Measurements from ENCODE around the gene MACROD1. TPM values are rescaled to one million over a fixed set of nuclear protein-coding genes. Genes with fewer than 3 reads are reported as not detected.

The MACROD1 gene
- total and polyA plus RNA-seq, 10 donors: 5.1 to 20.3 (median 7.8) TPM

GRCh38 chr11:64095273-64095817 is 70.6 kb downstream of the MACROD1 start:
- no peak for DNase-seq
- peaks cover 0 to 3% (median 0%) of the 10 kb centered on the region in 7 donors for H3K27me3 ChIP-seq (replicated peaks in 1 of 7)
- TF ChIP-seq POLR2A (IDR thresholded peaks at IDR 0.05) (no peak), POLR2AphosphoS5 (IDR thresholded peaks at IDR 0.05) (no peak)
- TF ChIP-seq, protein P1, sequence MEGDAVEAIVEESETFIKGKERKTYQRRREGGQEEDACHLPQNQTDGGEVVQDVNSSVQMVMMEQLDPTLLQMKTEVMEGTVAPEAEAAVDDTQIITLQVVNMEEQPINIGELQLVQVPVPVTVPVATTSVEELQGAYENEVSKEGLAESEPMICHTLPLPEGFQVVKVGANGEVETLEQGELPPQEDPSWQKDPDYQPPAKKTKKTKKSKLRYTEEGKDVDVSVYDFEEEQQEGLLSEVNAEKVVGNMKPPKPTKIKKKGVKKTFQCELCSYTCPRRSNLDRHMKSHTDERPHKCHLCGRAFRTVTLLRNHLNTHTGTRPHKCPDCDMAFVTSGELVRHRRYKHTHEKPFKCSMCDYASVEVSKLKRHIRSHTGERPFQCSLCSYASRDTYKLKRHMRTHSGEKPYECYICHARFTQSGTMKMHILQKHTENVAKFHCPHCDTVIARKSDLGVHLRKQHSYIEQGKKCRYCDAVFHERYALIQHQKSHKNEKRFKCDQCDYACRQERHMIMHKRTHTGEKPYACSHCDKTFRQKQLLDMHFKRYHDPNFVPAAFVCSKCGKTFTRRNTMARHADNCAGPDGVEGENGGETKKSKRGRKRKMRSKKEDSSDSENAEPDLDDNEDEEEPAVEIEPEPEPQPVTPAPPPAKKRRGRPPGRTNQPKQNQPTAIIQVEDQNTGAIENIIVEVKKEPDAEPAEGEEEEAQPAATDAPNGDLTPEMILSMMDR (IDR thresholded peaks at IDR 0.05 in 8 of 11, conservative IDR thresholded peaks at IDR 0.05 in 3 of 11): no peak
- intact Hi-C loops (cut with DNase I; ENCODE audit: low total_unique reads): no loop called here
- H3K27ac ChIP-seq: no peak overlapping the region
- WGBS, 5 donors: 67 to 76% (median 73%) methylated on average over 10 of the region's 10 CpGs
- H3K36me3 ChIP-seq: no peaks in the 10 kb centered on the region
- no peaks in the 10 kb centered on the region for H3K9me3 ChIP-seq
- no peak overlapping the region for H3K4me3 ChIP-seq
- peaks cover 0 to 36% (median 7%) of the 10 kb centered on the region in 6 donors for H3K4me1 ChIP-seq

DNA sequence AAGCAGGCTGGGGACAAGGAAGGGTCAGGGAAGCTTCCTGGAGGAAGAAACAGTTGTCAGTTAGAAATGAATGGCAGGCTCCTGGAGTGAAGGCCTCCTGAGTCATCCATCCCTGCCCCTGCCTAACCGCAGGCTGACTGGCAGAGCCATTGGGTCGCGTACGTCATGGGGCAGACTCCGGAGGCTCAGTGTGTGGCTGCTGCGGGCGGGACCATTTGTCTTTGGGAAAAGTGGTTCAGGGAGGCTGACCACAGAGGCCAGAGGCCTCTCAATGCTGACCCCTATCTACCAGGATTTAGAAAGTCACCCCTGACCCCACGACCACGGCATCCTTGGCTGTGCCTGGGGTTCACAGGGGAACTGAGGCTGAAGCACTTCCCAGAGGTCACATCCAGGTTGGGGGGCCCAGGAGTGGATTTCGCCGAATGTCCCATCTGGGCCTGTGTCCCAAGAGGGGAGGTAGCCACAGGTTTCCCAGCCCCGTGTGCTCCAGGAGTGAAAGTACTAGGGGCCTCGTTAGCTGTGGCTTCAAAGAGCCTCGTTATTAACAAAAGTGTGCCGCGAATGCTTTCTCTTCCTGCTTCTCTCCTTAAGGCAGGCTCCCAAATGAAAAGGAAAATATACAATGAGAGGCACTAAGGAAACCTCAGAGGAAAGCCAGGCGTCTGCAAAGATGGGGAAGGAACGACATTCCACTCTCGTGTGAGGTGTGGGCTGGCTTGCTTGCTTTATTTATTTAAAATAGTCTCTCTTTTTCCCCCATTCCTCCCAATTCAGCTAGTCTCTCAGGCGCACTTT is 71.3 kb downstream of the MACROD1 start:
- Histone ChIP-seq H3K36me3 (no peaks in the 10 kb centered on the region), H3K4me3 (no peak overlapping the region), H3K27ac (no peak overlapping the region), H3K4me1 (peaks cover 0 to 37% (median 7%) of the 10 kb centered on the region in 6 donors), H3K27me3 (replicated peaks in 1 of 7) (peaks cover 0 to 6% (median 0%) of the 10 kb centered on the region in 7 donors), H3K9me3 (no peaks in the 10 kb centered on the region)
- intact Hi-C loops (cut with DNase I; ENCODE audit: low total_unique reads): no loop called here
- 62 to 73% (median 66%) methylated on average over 20 of the region's 20 CpGs for WGBS, 5 donors
- DNase-seq: no peak
- TF ChIP-seq, protein P1 (IDR thresholded peaks at IDR 0.05 in 8 of 11, conservative IDR thresholded peaks at IDR 0.05 in 3 of 11): no peak
- TF ChIP-seq POLR2A (IDR thresholded peaks at IDR 0.05): no peak
- no peak for TF ChIP-seq POLR2AphosphoS5 (IDR thresholded peaks at IDR 0.05)

DNA sequence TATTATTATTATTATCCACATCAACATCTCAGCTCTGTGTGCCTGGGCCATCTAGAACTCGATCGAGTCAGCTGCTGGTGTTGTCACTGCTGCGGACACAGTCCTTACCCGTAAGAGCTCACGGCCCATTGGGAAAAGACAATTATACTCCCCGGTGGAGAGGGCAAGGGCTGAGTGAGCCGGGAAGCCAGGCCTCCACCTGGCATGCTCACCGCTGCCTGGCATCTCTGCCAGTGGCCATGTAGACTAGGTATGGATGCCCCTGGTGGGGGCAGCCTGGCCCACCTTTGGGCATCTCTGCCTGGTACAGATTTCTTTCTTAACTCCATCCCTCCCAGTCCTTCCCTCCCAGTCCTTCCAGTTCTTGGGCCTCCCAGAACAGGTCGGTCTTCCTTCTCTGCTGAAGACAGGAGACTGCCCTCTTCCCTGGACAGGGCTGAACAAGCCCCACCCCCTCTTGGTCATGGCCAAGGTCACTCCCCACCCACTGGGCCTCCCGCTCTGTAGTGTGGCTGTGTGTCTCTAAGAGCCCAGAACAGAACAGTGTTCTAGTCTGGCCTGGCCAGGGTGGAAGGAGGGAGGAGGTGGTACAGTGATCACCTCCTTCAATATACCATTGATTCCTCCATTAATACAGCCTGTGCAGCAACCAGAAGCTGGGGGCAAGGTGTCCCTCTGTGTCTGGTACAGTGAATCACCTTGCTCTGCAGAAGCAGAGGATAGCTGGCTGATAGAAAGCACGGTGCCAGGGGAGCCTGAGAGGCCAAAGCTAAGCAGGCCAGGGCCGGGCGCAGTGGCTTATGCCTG is 72.5 kb downstream of the MACROD1 start:
- TF ChIP-seq POLR2A (IDR thresholded peaks at IDR 0.05): no peak
- TF ChIP-seq, protein P1 (IDR thresholded peaks at IDR 0.05 in 8 of 11, conservative IDR thresholded peaks at IDR 0.05 in 3 of 11): no peak
- TF ChIP-seq POLR2AphosphoS5 (IDR thresholded peaks at IDR 0.05): no peak
- no peak overlapping the region for H3K27ac ChIP-seq
- no peaks in the 10 kb centered on the region for H3K9me3 ChIP-seq
- no peak overlapping the region for H3K4me3 ChIP-seq
- intact Hi-C loops (cut with DNase I; ENCODE audit: low total_unique reads): no loop called here
- no peak for DNase-seq
- peaks cover 0 to 37% (median 7%) of the 10 kb centered on the region in 6 donors for H3K4me1 ChIP-seq
- no peaks in the 10 kb centered on the region for H3K36me3 ChIP-seq
- 81 to 95% (median 90%) methylated on average over 12 to 13 of the region's 13 CpGs for WGBS, 5 donors
- peaks cover 0 to 6% (median 0%) of the 10 kb centered on the region in 7 donors for H3K27me3 ChIP-seq (replicated peaks in 1 of 7)

All from spleen (tissue), 11 donors.